GM18873 (cell line): ENCODE results near the gene MRPS23.
"Not testable (repeated sequence)": the region's sequence is repeated elsewhere in the genome, so short reads cannot be mapped to it uniquely, and the experiment has no call there.

Experiments used
- ATAC-seq: cut with Tn5 transposase; IDR thresholded peaks from one replicate; pipeline ENCODE4 v1.9.1; 2021; ENCODE audit warnings: mild to moderate bottlenecking, moderate library complexity, moderate number of reproducible peaks; ENCODE audit not compliant: unreplicated experiment, low FRiP score

MRPS23 gene

GRCh38 chr17:57866319-57866718, 16.5 kb upstream of the MRPS23 start:
- no peak for ATAC-seq

DNA sequence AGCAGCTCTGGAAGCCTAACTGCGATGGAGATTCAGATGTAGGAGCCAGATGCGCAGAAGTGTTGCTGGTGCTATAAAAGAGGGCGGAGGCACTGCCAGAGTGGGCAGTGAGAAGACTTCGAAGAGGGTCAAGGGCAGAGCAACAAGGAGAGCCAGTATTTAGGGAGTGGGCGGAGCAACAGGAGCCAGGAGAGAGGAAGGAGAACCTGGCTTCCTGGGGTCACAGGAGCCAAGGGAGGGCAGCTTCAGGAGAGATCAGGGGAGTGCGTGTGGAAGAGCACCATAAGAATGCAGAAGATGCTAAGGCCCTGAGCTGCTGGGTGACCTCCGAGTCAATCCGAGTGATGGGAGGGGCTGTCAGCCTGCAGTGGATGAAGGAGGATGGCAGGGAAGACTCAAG, 14.4 kb upstream of the MRPS23 start:
- ATAC-seq: no peak

- no peak for ATAC-seq
Observed at GRCh38 chr17:57862694-57863667, 13.1 kb upstream of the MRPS23 start.

DNA sequence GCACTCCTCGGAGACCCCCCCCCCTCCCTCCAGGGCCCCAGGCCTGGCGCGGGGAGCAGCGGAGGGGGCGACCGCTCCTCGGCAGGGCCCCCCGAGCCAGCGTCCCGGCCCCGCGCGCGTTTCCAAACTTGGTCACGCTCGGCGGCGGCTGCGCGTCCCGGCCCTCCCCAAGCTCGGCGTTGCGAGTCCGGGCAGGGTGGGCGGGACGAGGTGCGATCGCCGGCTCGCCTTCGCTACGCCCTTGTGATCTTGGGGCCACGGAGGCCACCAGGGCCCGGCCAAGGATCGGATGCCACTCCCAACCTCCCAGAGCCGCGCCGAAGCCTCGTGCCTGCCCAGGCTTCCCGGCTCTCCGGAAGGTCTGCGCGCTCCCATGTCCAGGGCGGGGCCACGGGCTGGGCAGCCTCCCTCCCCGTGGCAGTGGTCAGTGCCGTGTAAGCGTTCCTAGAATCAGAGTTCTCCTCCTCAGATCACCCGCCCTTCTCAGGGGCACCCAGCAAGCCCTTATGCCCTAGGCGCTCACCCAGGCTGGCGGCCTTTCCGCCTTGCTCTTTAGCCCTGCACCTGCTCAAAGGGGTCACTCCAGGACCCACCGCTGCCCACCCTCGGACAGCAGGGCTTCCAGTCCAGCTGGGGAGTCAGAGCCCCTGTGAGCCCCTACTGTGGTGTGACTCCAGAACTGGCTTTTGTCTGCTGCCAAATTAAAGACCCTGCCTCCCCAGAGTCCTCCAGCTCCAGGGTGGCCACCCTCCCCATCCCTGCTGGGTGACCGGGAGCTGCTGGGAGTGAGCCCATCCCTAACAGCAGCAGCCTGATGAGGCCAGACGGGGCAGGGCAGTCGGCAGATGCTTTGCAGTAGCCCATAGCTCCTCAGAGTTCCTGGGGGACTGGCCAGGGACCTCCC, 12.2 kb upstream of the MRPS23 start:
- no peak for ATAC-seq

GRCh38 chr17:57861000-57861789, 11.4 kb upstream of the MRPS23 start:
- no peak for ATAC-seq

DNA sequence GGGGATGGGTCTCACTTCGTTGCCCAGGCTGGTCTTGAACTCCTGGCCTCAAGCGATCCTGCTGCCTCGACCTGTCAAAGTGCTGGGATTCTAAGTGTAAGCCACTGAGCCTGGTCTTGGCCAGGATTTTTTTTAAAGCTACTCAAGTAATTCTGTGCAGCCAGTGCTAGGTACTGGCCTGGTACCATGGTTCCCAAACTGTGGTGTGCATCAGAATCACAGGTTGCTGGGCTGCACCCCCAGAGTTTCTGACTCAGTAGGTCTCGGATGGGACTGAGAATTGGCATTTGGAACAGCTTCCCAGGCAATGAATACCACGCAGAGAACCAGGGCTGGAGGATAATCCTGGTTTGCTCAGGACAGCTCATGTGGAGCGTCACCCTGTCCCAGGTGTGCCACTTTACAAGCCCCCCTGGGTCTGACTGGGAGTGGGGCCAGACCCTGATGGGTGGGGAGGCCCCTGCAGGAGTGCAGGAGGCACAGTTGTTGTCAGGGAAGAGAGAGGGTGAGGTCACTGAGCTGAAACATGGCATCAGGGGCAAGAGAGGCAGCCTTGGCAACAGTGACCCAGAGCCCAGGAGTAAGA, 10.7 kb upstream of the MRPS23 start:
- ATAC-seq: no peak

GRCh38 chr17:57859601-57860413, 10.0 kb upstream of the MRPS23 start:
- no peak for ATAC-seq

DNA sequence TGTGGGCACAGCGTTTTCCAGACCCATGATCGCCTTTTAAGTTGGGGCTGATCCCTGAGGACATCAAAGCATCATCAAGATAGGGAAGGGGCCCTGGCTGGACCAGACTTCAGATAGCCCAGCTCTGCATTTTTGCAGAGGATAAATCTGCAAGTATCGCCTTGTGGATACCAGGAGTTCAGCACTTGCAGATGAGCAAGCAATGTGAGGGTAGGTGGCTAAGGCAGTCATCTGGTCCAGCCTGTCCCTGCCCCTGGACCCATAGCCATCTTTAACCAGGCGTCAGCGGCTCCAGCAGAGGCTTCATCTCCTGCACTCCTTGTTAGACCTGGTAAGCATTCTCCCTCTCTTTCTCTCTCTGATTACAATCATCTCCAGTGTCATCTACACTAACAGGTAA, 9.0 kb upstream of the MRPS23 start:
- no peak for ATAC-seq

DNA sequence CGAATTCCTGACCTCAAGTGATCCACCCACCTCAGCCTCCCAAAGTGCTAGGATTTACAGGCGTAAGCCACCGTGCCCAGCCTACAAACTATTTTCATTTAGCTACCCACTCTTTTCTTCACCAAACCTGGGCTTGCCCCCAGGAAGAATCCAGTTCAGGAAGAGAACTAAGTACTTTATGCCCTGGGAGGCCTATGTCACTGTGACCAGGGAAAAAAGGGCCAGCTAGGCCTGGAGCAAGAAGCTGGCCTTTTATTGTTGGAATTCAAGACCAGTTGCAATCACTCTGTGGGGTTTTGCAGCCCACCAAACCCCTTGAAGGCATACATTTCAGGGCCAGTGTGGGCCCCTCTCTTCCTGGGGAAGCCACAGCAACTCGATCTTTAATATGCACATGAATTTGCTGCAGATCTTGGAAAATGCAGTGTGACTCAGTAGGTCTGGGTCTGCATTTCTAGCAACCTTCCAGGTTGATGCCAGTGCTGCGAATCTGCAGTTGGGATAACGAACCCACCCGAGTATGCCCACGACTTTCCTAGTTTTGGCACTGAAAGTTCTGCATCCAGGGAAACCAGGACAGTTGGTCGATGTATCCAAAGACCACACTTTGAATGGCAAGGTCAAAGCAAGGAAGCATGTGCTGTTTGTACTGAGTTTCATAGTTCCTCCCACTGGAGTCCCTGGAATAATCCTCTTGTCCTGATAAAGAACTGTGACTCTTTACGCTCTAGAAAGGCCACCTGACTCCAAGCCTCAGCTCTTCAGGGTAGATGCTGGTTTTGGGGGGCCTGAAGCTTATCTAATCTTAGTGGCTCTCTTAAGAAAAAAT, 7.2 kb upstream of the MRPS23 start:
- no peak for ATAC-seq

GRCh38 chr17:57855391-57856035, 5.7 kb upstream of the MRPS23 start:
- no peak for ATAC-seq

DNA sequence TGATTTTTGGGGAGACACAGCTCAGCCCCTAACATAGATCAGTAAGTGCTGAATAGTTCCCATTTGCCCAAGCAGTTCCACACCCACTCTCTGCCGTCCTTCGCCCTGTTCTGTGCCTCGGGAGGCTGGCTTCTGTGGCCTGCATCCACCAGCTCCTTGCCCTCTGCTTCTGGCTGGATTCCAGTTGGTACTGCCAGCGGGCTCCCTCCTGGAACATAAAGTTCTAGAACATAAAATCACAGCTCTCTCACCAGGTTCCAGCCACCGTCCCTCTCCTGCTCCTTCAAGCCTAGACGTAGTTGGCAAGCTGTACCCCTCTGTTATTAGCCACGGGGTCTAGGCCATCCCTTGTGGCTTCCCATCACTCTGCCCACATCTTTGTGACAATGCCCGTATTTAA, 3.9 kb upstream of the MRPS23 start:
- ATAC-seq: no peak

DNA sequence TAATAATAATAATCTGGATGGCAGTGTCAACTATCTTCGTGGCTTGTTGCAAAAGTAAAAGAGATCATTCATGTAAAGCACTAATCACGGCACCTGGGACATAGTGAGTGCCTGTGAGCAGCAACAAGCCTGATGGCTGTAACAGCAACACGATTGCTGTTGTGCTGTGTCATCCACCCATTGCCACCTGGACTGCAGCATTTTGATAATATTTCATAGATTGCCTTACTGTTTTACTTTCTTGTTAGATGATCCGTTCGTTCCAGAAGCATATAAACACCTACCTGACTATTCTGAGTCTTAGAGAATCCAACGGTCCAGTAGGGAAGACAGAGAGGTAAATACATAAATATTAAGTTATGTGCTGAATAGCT, 3.1 kb upstream of the MRPS23 start:
- no peak for ATAC-seq

DNA sequence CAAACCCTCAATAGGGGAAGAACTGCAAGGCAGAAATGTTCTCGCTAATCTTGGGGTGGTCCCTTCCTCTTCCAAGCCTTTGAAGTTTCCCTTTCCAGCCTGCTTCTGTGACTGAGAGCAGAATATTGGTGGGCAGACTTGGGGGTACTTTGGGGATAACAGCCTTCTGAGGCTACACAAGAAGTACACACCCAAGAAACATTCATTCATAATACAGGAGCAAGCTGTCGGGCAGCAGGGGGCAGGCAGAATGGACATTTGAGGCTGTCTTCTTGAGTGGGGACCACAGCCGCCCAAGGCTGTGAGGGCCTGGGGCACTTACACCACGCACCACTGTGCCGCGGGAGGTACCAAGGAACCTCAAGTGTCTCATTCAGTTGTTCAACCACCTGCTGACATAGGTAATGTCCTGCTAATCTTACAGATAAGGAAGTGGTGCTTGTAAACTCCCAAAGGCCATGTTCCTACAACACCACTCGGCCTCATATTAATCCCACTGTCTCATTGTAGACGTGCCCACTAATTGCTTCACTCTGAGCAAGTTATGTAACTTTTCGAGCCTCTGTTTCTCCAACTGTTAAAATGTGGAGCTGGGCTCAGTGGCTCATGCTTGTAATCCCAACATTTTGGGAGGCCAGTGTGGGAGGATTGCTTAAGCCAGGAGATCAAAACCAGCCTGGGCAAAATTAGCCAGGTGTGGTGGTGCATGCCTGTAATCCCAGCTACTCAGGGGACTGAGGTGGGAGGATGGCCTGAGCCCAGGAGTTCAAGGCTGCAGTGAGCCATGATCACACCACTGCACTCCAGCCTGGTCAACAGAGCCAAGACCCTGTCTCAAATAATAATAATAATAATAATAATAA, 2.5 kb upstream of the MRPS23 start:
- ATAC-seq: no peak

GRCh38 chr17:57849163-57849873, 526 bp downstream of the MRPS23 start:
- no peak for ATAC-seq

DNA sequence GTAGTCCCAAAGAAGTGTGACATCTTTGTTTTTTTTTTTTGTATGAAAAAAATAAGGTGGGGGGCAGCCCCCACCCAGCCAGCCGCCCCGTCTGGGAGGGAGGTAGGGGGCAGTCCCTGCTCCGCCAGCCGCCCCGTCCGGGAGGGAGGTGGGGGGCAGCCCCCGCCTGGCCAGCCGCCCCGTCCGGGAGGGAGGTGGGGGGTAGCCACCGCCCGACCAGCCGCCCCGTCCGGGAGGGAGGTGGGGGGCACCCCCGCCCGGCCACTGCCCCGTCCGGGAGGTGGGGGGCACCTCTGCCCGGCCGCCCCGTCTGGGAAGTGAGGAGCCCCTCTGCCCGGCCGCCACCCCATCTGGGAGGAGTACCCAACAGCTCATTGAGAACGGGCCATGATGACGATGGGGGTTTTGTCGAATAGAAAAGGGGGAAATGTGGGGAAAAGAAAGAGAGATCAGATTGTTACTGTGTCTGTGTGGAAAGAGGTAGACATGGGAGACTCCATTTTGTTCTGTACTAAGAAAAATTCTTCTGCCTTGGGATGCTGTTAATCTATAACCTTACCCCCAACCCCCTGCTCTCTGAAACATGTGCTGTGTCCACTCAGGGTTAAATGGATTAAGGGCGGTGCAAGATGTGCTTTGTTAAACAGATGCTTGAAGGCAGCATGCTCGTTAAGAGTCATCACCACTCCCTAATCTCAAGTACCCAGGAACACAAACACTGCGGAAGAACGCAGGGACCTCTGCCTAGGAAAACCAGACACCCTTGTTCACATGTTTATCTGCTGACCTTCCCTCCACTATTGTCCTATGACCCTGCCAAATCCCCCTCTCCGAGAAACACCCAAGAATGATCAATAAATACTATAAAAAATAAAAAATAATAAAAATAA, 3.5 kb downstream of the MRPS23 start:
- ATAC-seq: not testable (repeated sequence)
